ENCODE measurements around the gene AHDC1.

DNA sequence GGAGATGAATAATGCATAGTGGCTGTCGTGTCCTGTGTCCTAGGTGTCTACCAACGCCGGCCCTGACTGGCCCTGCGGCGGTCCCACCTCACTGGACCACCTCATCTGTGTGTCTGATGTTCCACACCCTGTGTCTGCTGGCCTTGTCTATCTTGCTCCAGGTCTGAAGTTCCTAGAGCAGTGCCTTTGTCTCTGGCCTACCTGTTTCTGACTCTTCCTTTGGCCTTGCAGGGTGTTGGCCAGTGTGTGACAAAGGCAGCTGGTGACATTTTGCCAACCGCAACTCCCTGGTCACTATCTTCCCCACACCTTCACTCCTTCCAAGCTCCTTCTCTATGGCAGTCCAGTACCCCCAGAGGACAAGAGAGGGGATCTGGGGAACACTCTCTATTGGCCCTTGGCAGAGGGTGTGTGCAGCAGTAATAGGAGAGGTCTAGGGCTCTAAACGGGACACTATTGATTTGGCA is 1.4 kb upstream of the AHDC1 start:
- TF ChIP-seq EZH2 (IDR thresholded peaks at IDR 0.05; ENCODE audit: insufficient read depth, poor library complexity, severe bottlenecking), result no peak
- TF ChIP-seq EZH2phosphoT487 (IDR thresholded peaks at IDR 0.05; ENCODE audit: insufficient read depth, low read depth), result no peak
